WTC11 (cell line): Measurements from ENCODE around the gene SNAPC4. TPM values are rescaled to one million over a fixed set of nuclear protein-coding genes. Genes with fewer than 3 reads are reported as not detected.
A peak's percentile ranks its signal among the peaks of the same experiment; 100 is the strongest.

Experiments
- ATF1 ChIP-seq: sonication (generic); formaldehyde crosslinking; IDR thresholded peaks from 2 replicates; pipeline ENCODE4 v1.8.1; 2023; ENCODE audit warnings: mild to moderate bottlenecking, moderate library complexity, missing genetic modification reagents
- CREB1 ChIP-seq: sonication (generic); formaldehyde crosslinking; IDR thresholded peaks from 2 replicates; pipeline ENCODE4 v1.8.0; 2023; ENCODE audit warnings: mild to moderate bottlenecking, missing genetic modification reagents
- ELF4 ChIP-seq: sonication (generic); formaldehyde crosslinking; IDR thresholded peaks from 2 replicates; pipeline ENCODE4 v1.8.1; 2022; ENCODE audit warnings: low read depth, mild to moderate bottlenecking, moderate library complexity, missing genetic modification reagents
- ESRRA ChIP-seq: sonication (generic); formaldehyde crosslinking; IDR thresholded peaks from 2 replicates; pipeline ENCODE4 v1.8.1; 2022; ENCODE audit warnings: mild to moderate bottlenecking, missing genetic modification reagents, borderline replicate concordance
- ETV6 ChIP-seq: sonication (generic); formaldehyde crosslinking; IDR thresholded peaks from 2 replicates; pipeline ENCODE4 v1.8.1; 2022; ENCODE audit warnings: mild to moderate bottlenecking, missing genetic modification reagents
- FOXK1 ChIP-seq: sonication (generic); formaldehyde crosslinking; IDR thresholded peaks from 2 replicates; pipeline ENCODE4 v1.8.0; 2022; ENCODE audit warnings: mild to moderate bottlenecking, moderate library complexity, missing genetic modification reagents
- FOXP1 ChIP-seq: sonication (generic); formaldehyde crosslinking; IDR thresholded peaks from 2 replicates; pipeline ENCODE4 v1.8.0; 2022; ENCODE audit warnings: missing genetic modification reagents, mild to moderate bottlenecking, moderate library complexity, borderline replicate concordance
- GABPB1 ChIP-seq: sonication (generic); formaldehyde crosslinking; IDR thresholded peaks from 2 replicates; pipeline ENCODE4 v1.8.1; 2023; ENCODE audit warnings: mild to moderate bottlenecking, missing genetic modification reagents
- GRHL2 ChIP-seq: fragments of 250-450 bp; sonication (Bioruptor Pico); IDR thresholded peaks from 2 replicates; pipeline ENCODE4 v1.8.0; 2022; ENCODE audit warnings: mild to moderate bottlenecking, moderate library complexity; ENCODE audit not compliant: insufficient replicate concordance, severe bottlenecking
- NFE2L1 ChIP-seq: sonication (generic); formaldehyde crosslinking; IDR thresholded peaks from 2 replicates; pipeline ENCODE4 v1.8.1; 2023; ENCODE audit warnings: missing genetic modification reagents
- NR3C1 ChIP-seq: sonication (generic); formaldehyde crosslinking; conservative IDR thresholded peaks from 2 replicates; pipeline ENCODE4 v1.8.1; 2023; ENCODE audit warnings: low read depth, mild to moderate bottlenecking, missing genetic modification reagents
- OVOL2 ChIP-seq: fragments of 250-450 bp; sonication (Bioruptor Pico); IDR thresholded peaks from 2 replicates; pipeline ENCODE4 v1.9.0; 2021; ENCODE audit warnings: mild to moderate bottlenecking, borderline replicate concordance
- PRRX2 ChIP-seq: fragments of 250-450 bp; sonication (Bioruptor Pico); IDR thresholded peaks from 2 replicates; pipeline ENCODE4 v1.8.0; 2021; ENCODE audit warnings: mild to moderate bottlenecking
- RORB ChIP-seq: fragments of 250-450 bp; sonication (Bioruptor Pico); IDR thresholded peaks from 2 replicates; pipeline ENCODE4 v1.9.0; 2021; ENCODE audit warnings: mild to moderate bottlenecking
- SMAD3 ChIP-seq: sonication (generic); formaldehyde crosslinking; IDR thresholded peaks from 2 replicates; pipeline ENCODE4 v1.8.0; 2022; ENCODE audit warnings: missing genetic modification reagents, mild to moderate bottlenecking, borderline replicate concordance
- ZNF138 ChIP-seq: sonication (generic); formaldehyde crosslinking; conservative IDR thresholded peaks from 2 replicates; pipeline ENCODE4 v1.8.1; 2022; ENCODE audit warnings: mild to moderate bottlenecking, moderate library complexity, missing genetic modification reagents
- ZNF263 ChIP-seq: sonication (generic); formaldehyde crosslinking; IDR thresholded peaks from 2 replicates; pipeline ENCODE4 v1.8.1; 2022; ENCODE audit warnings: low read depth, mild to moderate bottlenecking, moderate library complexity, missing genetic modification reagents
- ZNF396 ChIP-seq: fragments of 250-450 bp; sonication (Bioruptor Pico); IDR thresholded peaks from 2 replicates; pipeline ENCODE4 v1.8.0; 2021; ENCODE audit warnings: mild to moderate bottlenecking, moderate library complexity, borderline replicate concordance
- ZNF423 ChIP-seq: fragments of 250-450 bp; sonication (Bioruptor Pico); IDR thresholded peaks from 2 replicates; pipeline ENCODE4 v2.1.2; 2022; ENCODE audit warnings: mild to moderate bottlenecking, moderate library complexity
- total RNA-seq: library from RNA; stranded (reverse); gene quantifications from 3 replicates; pipeline ENCODE4 v1.2.3, GENCODE V29; 2021
- TF ChIP-seq, protein P1 (sequence below): fragments of 250-450 bp; sonication (Bioruptor Pico); IDR thresholded peaks from 2 replicates; pipeline ENCODE4 v1.9.0; 2021; ENCODE audit warnings: mild to moderate bottlenecking
- TF ChIP-seq, protein P2 (sequence below): sonication (generic); formaldehyde crosslinking; IDR thresholded peaks from 2 replicates; pipeline ENCODE4 v1.8.1; 2023; ENCODE audit warnings: mild to moderate bottlenecking, missing genetic modification reagents
- TF ChIP-seq, protein P3 (sequence below): fragments of 250-450 bp; sonication (Bioruptor Pico); IDR thresholded peaks from 2 replicates; pipeline ENCODE4 v1.9.0; 2021; ENCODE audit warnings: mild to moderate bottlenecking
- TF ChIP-seq, protein P4 (sequence below): sonication (generic); formaldehyde crosslinking; IDR thresholded peaks from 2 replicates; pipeline ENCODE4 v1.8.1; 2023; ENCODE audit warnings: mild to moderate bottlenecking, missing genetic modification reagents
- TF ChIP-seq, protein P5 (sequence below): sonication (generic); formaldehyde crosslinking; IDR thresholded peaks from 2 replicates; pipeline ENCODE4 v1.8.1; 2023; ENCODE audit warnings: mild to moderate bottlenecking, missing genetic modification reagents, moderate library complexity
- TF ChIP-seq, protein P6 (sequence below): fragments of 250-450 bp; sonication (Bioruptor Pico); conservative IDR thresholded peaks from 2 replicates; pipeline ENCODE4 v1.9.0; 2021; ENCODE audit warnings: mild to moderate bottlenecking
- TF ChIP-seq, protein P7 (sequence below): sonication (generic); formaldehyde crosslinking; IDR thresholded peaks from 2 replicates; pipeline ENCODE4 v1.8.1; 2022; ENCODE audit warnings: low read depth, mild to moderate bottlenecking, moderate library complexity, missing genetic modification reagents, borderline replicate concordance
- TF ChIP-seq, protein P8 (sequence below): fragments of 200-600 bp; IDR thresholded peaks from 2 replicates; pipeline ENCODE4 v1.8.0; 2022; ENCODE audit warnings: antibody characterized with exemption

The SNAPC4 gene
- total RNA-seq, 1 experiment from 2014 or later, result 22.8 TPM

DNA sequence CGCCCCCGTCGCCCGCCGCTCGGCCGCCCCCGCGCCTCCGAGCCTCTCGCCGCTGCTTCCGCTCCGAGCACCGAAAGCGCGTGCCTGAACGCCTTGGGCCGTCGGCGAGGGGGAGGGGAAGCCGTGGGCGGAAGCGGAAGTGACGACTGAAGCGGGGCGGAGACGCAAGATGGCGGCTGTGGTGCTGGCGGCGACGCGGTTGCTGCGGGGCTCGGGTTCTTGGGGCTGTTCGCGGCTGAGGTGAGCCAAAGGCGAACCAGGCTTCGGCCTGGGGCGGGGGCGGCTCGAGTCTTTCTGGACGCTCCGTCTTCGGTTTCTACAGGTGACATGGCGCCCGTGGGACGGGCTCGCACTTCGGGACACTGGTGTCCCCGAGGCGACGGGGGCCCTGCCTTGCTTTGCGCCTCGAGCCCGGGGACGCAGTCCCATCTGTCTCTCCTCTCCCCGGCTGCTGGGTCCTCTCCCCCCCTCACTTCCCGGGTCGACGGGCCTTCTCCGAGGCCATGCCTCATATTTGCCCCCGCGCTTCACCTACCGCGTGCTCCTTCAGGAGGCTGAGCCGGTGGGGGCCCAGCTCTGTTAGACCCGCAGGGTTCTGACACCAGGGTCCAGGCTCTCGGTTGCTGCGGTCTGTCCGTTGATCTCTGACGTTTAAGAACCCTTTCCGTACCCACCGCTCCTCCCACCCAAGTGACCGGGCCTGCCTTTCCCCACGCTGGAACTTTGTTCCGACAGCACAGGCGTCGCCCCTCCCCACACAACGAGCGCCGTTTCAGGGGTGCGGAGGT is 10.7 kb upstream of the SNAPC4 start, which contains the start of the genes ENTR1 and PMPCA (continued):
- TF ChIP-seq, protein P1, sequence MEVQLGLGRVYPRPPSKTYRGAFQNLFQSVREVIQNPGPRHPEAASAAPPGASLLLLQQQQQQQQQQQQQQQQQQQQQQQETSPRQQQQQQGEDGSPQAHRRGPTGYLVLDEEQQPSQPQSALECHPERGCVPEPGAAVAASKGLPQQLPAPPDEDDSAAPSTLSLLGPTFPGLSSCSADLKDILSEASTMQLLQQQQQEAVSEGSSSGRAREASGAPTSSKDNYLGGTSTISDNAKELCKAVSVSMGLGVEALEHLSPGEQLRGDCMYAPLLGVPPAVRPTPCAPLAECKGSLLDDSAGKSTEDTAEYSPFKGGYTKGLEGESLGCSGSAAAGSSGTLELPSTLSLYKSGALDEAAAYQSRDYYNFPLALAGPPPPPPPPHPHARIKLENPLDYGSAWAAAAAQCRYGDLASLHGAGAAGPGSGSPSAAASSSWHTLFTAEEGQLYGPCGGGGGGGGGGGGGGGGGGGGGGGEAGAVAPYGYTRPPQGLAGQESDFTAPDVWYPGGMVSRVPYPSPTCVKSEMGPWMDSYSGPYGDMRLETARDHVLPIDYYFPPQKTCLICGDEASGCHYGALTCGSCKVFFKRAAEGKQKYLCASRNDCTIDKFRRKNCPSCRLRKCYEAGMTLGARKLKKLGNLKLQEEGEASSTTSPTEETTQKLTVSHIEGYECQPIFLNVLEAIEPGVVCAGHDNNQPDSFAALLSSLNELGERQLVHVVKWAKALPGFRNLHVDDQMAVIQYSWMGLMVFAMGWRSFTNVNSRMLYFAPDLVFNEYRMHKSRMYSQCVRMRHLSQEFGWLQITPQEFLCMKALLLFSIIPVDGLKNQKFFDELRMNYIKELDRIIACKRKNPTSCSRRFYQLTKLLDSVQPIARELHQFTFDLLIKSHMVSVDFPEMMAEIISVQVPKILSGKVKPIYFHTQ (CRISPR knock-in tag), result no peak
- TF ChIP-seq PRRX2 (CRISPR knock-in tag), result no peak
- TF ChIP-seq ESRRA (CRISPR knock-in tag), result no peak
- peak; percentile 84; the same call in 1 of the 2 replicates for TF ChIP-seq NR3C1 (CRISPR knock-in tag)
- peak; percentile 79; the same call in 1 of the 2 replicates for TF ChIP-seq SMAD3 (CRISPR knock-in tag)
- TF ChIP-seq ZNF263 (CRISPR knock-in tag), result no peak
- TF ChIP-seq GABPB1 (CRISPR knock-in tag), result peak; percentile 84
- no peak for TF ChIP-seq ZNF138
- TF ChIP-seq CREB1 (CRISPR knock-in tag), result 0 out of 2 replicates have a peak, but pooled peaks have one; percentile 55
- TF ChIP-seq, protein P2, sequence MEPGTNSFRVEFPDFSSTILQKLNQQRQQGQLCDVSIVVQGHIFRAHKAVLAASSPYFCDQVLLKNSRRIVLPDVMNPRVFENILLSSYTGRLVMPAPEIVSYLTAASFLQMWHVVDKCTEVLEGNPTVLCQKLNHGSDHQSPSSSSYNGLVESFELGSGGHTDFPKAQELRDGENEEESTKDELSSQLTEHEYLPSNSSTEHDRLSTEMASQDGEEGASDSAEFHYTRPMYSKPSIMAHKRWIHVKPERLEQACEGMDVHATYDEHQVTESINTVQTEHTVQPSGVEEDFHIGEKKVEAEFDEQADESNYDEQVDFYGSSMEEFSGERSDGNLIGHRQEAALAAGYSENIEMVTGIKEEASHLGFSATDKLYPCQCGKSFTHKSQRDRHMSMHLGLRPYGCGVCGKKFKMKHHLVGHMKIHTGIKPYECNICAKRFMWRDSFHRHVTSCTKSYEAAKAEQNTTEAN, result no peak
- TF ChIP-seq NFE2L1, result no peak; the same call in 1 of the 2 replicates
- no peak for TF ChIP-seq ATF1 (CRISPR knock-in tag)
- TF ChIP-seq GRHL2 (CRISPR knock-in tag), result no peak
- TF ChIP-seq, protein P3, sequence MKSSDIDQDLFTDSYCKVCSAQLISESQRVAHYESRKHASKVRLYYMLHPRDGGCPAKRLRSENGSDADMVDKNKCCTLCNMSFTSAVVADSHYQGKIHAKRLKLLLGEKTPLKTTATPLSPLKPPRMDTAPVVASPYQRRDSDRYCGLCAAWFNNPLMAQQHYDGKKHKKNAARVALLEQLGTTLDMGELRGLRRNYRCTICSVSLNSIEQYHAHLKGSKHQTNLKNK (CRISPR knock-in tag), result no peak
- peak; percentile 86 for TF ChIP-seq FOXK1 (CRISPR knock-in tag)
- TF ChIP-seq, protein P4, sequence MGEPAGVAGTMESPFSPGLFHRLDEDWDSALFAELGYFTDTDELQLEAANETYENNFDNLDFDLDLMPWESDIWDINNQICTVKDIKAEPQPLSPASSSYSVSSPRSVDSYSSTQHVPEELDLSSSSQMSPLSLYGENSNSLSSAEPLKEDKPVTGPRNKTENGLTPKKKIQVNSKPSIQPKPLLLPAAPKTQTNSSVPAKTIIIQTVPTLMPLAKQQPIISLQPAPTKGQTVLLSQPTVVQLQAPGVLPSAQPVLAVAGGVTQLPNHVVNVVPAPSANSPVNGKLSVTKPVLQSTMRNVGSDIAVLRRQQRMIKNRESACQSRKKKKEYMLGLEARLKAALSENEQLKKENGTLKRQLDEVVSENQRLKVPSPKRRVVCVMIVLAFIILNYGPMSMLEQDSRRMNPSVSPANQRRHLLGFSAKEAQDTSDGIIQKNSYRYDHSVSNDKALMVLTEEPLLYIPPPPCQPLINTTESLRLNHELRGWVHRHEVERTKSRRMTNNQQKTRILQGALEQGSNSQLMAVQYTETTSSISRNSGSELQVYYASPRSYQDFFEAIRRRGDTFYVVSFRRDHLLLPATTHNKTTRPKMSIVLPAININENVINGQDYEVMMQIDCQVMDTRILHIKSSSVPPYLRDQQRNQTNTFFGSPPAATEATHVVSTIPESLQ, result no peak
- no peak for TF ChIP-seq ELF4 (CRISPR knock-in tag)
- TF ChIP-seq FOXP1, result peak; percentile 54; the same call in 1 of the 2 replicates
- no peak for TF ChIP-seq RORB
- TF ChIP-seq, protein P5, sequence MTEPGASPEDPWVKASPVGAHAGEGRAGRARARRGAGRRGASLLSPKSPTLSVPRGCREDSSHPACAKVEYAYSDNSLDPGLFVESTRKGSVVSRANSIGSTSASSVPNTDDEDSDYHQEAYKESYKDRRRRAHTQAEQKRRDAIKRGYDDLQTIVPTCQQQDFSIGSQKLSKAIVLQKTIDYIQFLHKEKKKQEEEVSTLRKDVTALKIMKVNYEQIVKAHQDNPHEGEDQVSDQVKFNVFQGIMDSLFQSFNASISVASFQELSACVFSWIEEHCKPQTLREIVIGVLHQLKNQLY (CRISPR knock-in tag), result no peak
- peak; percentile 73; the same call in 1 of the 2 replicates for TF ChIP-seq ETV6 (CRISPR knock-in tag)
- TF ChIP-seq, protein P6, sequence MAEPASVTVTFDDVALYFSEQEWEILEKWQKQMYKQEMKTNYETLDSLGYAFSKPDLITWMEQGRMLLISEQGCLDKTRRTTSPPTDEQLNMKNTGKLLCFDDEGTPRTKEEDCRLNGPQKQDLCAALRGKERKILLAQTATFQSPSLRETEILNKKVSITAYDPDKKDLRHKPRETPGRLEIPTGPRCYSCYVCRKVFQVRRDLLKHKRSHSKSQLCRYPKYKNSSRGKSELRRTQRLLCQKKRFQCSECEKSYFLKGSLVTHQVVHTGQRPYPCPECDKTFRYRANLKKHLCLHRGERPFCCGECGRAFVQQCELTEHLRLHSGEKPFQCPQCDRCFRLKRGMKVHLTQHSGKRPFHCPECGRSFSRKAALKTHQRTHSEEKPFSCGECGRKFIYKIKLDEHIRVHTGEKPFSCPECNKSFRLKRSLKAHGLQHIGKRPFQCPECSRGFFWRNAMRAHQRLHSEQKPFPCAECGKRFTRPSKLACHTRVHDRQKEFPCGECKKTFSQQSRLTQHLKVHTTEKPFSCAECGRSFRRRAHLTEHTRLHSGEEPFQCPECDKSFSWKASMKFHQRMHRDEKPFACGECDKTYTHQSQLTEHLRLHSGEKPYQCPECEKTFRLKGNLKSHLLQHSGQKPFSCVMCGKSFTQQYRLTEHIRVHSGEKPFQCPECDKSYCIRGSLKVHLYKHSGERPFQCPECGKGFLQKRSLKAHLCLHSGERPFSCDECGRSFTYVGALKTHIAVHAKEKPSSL (CRISPR knock-in tag), result no peak
- TF ChIP-seq, protein P7, sequence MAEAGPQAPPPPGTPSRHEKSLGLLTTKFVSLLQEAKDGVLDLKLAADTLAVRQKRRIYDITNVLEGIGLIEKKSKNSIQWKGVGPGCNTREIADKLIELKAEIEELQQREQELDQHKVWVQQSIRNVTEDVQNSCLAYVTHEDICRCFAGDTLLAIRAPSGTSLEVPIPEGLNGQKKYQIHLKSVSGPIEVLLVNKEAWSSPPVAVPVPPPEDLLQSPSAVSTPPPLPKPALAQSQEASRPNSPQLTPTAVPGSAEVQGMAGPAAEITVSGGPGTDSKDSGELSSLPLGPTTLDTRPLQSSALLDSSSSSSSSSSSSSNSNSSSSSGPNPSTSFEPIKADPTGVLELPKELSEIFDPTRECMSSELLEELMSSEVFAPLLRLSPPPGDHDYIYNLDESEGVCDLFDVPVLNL, result no peak
- TF ChIP-seq, protein P8, sequence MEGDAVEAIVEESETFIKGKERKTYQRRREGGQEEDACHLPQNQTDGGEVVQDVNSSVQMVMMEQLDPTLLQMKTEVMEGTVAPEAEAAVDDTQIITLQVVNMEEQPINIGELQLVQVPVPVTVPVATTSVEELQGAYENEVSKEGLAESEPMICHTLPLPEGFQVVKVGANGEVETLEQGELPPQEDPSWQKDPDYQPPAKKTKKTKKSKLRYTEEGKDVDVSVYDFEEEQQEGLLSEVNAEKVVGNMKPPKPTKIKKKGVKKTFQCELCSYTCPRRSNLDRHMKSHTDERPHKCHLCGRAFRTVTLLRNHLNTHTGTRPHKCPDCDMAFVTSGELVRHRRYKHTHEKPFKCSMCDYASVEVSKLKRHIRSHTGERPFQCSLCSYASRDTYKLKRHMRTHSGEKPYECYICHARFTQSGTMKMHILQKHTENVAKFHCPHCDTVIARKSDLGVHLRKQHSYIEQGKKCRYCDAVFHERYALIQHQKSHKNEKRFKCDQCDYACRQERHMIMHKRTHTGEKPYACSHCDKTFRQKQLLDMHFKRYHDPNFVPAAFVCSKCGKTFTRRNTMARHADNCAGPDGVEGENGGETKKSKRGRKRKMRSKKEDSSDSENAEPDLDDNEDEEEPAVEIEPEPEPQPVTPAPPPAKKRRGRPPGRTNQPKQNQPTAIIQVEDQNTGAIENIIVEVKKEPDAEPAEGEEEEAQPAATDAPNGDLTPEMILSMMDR, result no peak
- TF ChIP-seq ZNF396 (CRISPR knock-in tag), result no peak
- TF ChIP-seq ZNF423 (CRISPR knock-in tag), result no peak
- TF ChIP-seq OVOL2 (CRISPR knock-in tag), result no peak
